Measurements from ENCODE around the gene RGS2. TPM values are rescaled to one million over a fixed set of nuclear protein-coding genes. Genes with fewer than 3 reads are reported as not detected.

RGS2 gene
- total RNA-seq, 2 experiments from 2014 or later = 6.2 to 6.5 TPM

DNA sequence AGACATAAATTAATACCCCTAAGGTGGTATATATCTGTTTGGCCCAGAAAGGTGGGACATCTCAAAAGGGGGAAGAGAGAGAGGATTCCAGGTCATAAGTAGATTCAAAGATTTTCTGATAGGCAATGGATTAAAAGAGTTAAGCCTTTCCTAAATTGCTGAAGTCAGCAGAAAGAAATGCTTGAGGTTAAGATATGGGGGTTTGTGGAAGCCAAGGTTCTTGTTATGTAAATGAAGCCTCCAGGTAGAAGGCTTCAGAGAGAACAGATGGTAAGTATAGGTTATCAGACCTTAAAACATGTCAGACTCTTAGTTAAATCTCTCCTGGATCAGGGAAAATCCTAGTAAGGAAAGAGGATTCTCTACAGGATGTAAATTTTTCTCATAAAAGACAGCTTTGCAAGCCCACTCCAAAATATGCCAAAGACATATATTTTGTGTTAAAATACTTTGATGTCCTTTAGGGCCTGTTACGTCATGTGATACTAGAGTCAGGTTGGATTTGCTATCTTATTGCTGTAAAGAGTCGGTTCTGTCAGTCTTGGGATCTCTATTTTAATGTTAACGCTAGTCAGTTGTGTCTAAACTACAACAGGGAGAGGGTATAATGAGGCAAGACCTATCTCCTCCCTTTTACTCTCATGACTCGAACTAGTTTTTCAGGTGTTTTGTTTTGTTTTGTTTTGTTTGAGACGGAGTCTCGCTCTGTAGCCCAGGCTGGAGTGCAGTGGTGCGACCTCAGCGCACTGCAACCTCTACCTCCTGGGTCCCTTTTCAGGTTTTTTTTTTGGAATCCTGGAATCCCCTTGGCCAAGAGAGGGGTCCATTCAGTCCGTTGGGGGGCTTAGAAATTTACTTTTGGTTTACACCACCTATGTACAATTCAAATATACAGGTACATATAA is 30.6 kb downstream of the RGS2 start:
- DNase-seq (no peak), ATAC-seq (no peak)
- no peaks in the 10 kb centered on the region for H3K4me1 Mint-ChIP-seq (ENCODE audit: low read depth)
- H3K36me3 Mint-ChIP-seq (ENCODE audit: low read depth) = no peaks in the 10 kb centered on the region
- CTCF ChIA-PET = interaction anchor here (1.0 kb wide), 1 partner anchor 34 kb away, joined by 3 read pairs; no protein-coding TSS in a partner anchor
- H3K9me3 Mint-ChIP-seq (ENCODE audit: insufficient read depth) = no peaks in the 10 kb centered on the region
- H3K27me3 Mint-ChIP-seq (ENCODE audit: low read depth) = peaks cover 10% of the 10 kb centered on the region
- no peak overlapping the region for H3K27ac Mint-ChIP-seq
- POLR2A ChIA-PET = interaction anchor here (0.6 kb wide), 1 partner anchor 1037 kb away, joined by 3 read pairs; no protein-coding TSS in a partner anchor
- no peak overlapping the region for H3K4me3 Mint-ChIP-seq

DNA sequence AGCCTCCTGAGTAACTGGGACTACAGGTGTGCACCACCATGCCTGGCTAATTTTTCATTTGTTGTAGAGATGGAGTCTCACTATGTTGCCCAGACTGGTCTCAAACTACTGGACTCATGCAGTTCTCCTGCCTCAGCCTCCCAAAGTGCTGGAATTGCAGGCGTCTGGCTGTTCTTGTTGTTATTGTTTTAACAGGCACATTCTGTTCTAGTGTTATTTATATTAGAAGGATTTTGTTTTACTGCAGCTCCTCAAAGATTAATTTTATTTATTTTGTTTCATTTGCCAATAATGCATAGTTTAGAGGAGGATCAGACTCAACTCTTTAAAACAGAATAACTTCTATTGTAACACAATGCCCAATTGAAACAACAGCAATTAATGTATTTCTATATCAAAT is 35.5 kb downstream of the RGS2 start:
- DNase-seq (no peak), ATAC-seq (no peak)
- Mint-ChIP-seq H3K27ac (no peak overlapping the region), H3K4me3 (no peak overlapping the region), H3K4me1 (ENCODE audit: low read depth) (no peaks in the 10 kb centered on the region), H3K9me3 (ENCODE audit: insufficient read depth) (no peaks in the 10 kb centered on the region), H3K27me3 (ENCODE audit: low read depth) (peaks cover 10% of the 10 kb centered on the region), H3K36me3 (ENCODE audit: low read depth) (no peaks in the 10 kb centered on the region)
- POLR2A ChIA-PET = no interaction called here
- CTCF ChIA-PET = no interaction called here

- H3K27me3 Mint-ChIP-seq (ENCODE audit: low read depth) = peaks cover 16% of the 10 kb centered on the region
- ATAC-seq (no peak), DNase-seq (no peak)
- no peak overlapping the region for H3K27ac Mint-ChIP-seq
- CTCF ChIA-PET = no interaction called here
- POLR2A ChIA-PET = no interaction called here
- no peak overlapping the region for H3K4me3 Mint-ChIP-seq
- H3K36me3 Mint-ChIP-seq (ENCODE audit: low read depth) = no peaks in the 10 kb centered on the region
- H3K4me1 Mint-ChIP-seq (ENCODE audit: low read depth) = no peaks in the 10 kb centered on the region
- no peaks in the 10 kb centered on the region for H3K9me3 Mint-ChIP-seq (ENCODE audit: insufficient read depth)
Measured at GRCh38 chr1:192846950-192847349, 38.1 kb downstream of the RGS2 start.

GRCh38 chr1:192849011-192849410 is 40.2 kb downstream of the RGS2 start:
- H3K4me3 Mint-ChIP-seq = no peak overlapping the region
- H3K27ac Mint-ChIP-seq = no peak overlapping the region
- H3K9me3 Mint-ChIP-seq (ENCODE audit: insufficient read depth) = no peaks in the 10 kb centered on the region
- CTCF ChIA-PET = no interaction called here
- H3K4me1 Mint-ChIP-seq (ENCODE audit: low read depth) = no peaks in the 10 kb centered on the region
- peaks cover 12% of the 10 kb centered on the region for H3K27me3 Mint-ChIP-seq (ENCODE audit: low read depth)
- ATAC-seq (no peak), DNase-seq (no peak)
- POLR2A ChIA-PET = no interaction called here
- no peaks in the 10 kb centered on the region for H3K36me3 Mint-ChIP-seq (ENCODE audit: low read depth)

DNA sequence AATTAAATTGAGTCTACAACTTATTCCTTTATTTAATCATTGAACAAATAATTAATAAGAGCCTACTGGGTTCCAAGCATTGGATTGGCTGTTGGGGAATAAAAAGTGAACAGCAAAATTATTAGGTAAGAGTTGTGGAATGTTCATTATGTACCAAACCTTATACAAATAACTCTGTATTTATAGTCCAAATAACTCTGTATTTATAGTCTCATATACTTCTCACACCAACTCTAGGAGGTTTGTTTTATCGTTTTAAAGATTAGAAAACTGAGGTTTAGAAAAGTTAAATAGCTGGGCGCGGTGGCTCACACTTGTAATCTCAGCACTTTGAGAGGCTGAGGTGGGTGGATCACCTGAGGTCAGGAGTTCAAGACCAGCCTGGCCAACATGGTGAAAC is 40.6 kb downstream of the RGS2 start:
- ChIA-PET CTCF (no interaction called here), POLR2A (no interaction called here)
- Mint-ChIP-seq H3K4me1 (ENCODE audit: low read depth) (no peaks in the 10 kb centered on the region), H3K36me3 (ENCODE audit: low read depth) (no peaks in the 10 kb centered on the region), H3K27ac (no peak overlapping the region), H3K4me3 (no peak overlapping the region), H3K9me3 (ENCODE audit: insufficient read depth) (no peaks in the 10 kb centered on the region), H3K27me3 (ENCODE audit: low read depth) (peaks cover 12% of the 10 kb centered on the region)
- DNase-seq (no peak), ATAC-seq (no peak)

DNA sequence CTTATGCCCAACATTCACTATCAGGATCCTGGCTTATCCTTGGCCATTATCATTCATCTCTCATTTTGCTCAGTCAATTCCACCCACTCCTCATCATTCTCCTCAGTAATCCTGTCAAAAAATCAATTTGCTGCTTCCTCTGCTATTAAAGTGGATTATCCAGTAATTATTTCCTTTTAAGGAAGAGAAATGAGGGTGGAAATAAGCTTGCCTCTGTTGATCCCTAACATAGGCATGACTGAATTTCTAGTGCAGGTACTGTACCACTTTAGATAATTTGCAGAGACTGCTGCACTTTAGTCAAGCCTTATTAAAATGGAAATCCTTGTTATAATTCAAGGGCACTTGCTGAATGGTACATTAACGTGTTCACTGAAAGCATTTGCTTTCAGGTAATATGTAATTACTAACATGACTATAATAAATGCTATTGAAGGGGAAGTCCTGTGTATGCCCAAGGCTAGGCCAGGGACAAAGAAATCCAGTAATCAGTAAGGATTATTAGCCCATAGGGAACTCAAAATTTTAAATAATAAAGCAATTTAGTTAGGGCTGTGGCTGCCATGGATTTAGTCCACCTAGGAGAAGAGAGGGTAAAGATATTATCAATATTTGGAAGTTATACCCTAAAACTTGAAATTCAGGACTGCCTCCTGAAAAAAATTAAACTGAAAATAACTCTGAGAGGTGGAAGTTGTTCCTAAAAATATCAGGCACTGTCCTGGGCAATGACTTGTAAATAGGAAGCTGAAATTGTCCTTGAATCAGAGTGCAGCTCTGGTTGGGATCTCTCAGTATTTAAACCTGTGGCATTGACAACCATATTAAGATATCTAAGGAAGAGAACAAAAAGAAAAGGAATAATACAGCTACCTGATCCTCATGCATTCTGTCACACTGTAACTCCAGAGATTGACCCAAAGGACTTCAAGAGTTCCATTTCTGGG is 43.4 kb downstream of the RGS2 start:
- POLR2A ChIA-PET = no interaction called here
- no peak overlapping the region for H3K4me3 Mint-ChIP-seq
- H3K27ac Mint-ChIP-seq = no peak overlapping the region
- no peak for DNase-seq
- no peaks in the 10 kb centered on the region for H3K9me3 Mint-ChIP-seq (ENCODE audit: insufficient read depth)
- no peak for ATAC-seq
- H3K4me1 Mint-ChIP-seq (ENCODE audit: low read depth) = no peaks in the 10 kb centered on the region
- peaks cover 12% of the 10 kb centered on the region for H3K27me3 Mint-ChIP-seq (ENCODE audit: low read depth)
- H3K36me3 Mint-ChIP-seq (ENCODE audit: low read depth) = no peaks in the 10 kb centered on the region
- CTCF ChIA-PET = no interaction called here

DNA sequence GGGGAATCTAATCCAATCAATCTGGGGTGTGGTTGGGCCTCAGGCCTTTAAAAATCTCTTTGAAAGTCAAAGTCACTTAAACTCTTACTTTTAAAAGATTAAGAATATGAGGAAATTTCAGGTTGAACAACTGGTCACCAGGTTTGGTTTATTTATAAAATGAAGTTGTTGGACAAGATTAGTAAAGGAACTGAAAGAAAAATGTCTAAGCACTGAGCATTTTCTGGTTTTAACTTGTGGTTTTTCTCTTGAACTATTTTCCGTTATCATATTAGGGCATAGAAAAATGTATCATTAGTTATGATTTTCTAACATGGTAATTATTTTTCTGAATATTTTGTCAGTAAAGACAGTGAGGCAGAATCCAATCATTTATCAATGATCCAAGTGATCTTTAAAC is 49.6 kb downstream of the RGS2 start:
- POLR2A ChIA-PET = no interaction called here
- CTCF ChIA-PET = no interaction called here
- no peaks in the 10 kb centered on the region for H3K36me3 Mint-ChIP-seq (ENCODE audit: low read depth)

DNA sequence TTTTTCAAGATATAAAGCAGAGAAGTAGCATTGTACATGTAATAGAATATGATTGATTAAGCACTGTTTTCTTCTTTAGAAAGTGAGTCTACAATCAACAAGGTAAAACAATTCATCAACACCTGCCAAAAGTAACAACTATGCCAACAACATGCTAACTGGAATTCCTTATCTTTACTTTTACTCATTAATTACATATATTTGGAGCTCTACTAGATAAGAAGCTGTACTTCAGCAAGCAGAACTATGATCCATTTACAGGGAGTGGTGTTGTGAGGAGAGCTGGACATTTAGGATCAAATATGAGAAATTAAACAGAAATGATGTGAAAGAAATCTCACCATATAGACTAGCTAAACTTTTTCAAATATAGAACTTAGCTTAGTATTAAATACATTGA is 51.0 kb downstream of the RGS2 start:
- H3K36me3 Mint-ChIP-seq (ENCODE audit: low read depth) = no peaks in the 10 kb centered on the region
- no peaks in the 10 kb centered on the region for H3K9me3 Mint-ChIP-seq (ENCODE audit: insufficient read depth)
- DNase-seq (no peak), ATAC-seq (no peak)
- H3K4me1 Mint-ChIP-seq (ENCODE audit: low read depth) = no peaks in the 10 kb centered on the region
- no peak overlapping the region for H3K27ac Mint-ChIP-seq
- ChIA-PET CTCF (interaction anchor here (1.2 kb wide), 1 partner anchor 53 kb away, joined by 3 read pairs; no protein-coding TSS in a partner anchor), POLR2A (no interaction called here)
- no peak overlapping the region for H3K4me3 Mint-ChIP-seq
- no peaks in the 10 kb centered on the region for H3K27me3 Mint-ChIP-seq (ENCODE audit: low read depth)

More for the DNA sequence above, 49.6 kb downstream of the RGS2 start:
- Mint-ChIP-seq H3K27ac (no peak overlapping the region), H3K27me3 (ENCODE audit: low read depth) (no peaks in the 10 kb centered on the region), H3K4me1 (ENCODE audit: low read depth) (no peaks in the 10 kb centered on the region), H3K4me3 (no peak overlapping the region), H3K9me3 (ENCODE audit: insufficient read depth) (no peaks in the 10 kb centered on the region)
- no peak for ATAC-seq
- DNase-seq = no peak

- H3K27me3 Mint-ChIP-seq (ENCODE audit: low read depth) = no peaks in the 10 kb centered on the region
- DNase-seq (no peak), ATAC-seq (no peak)
- no peaks in the 10 kb centered on the region for H3K9me3 Mint-ChIP-seq (ENCODE audit: insufficient read depth)
- no peaks in the 10 kb centered on the region for H3K36me3 Mint-ChIP-seq (ENCODE audit: low read depth)
- H3K27ac Mint-ChIP-seq = no peak overlapping the region
- CTCF ChIA-PET = no interaction called here
- POLR2A ChIA-PET = no interaction called here
- H3K4me3 Mint-ChIP-seq = no peak overlapping the region
- no peaks in the 10 kb centered on the region for H3K4me1 Mint-ChIP-seq (ENCODE audit: low read depth)
Measured at GRCh38 chr1:192860478-192861185, 51.8 kb downstream of the RGS2 start.

- ATAC-seq = no peak
- H3K4me3 Mint-ChIP-seq = no peak overlapping the region
Measured at GRCh38 chr1:192861860-192862259, 53.0 kb downstream of the RGS2 start.

More at GRCh38 chr1:192861860-192862259, 53.0 kb downstream of the RGS2 start:
- Mint-ChIP-seq H3K4me1 (ENCODE audit: low read depth) (no peaks in the 10 kb centered on the region), H3K27me3 (ENCODE audit: low read depth) (no peaks in the 10 kb centered on the region), H3K9me3 (ENCODE audit: insufficient read depth) (no peaks in the 10 kb centered on the region), H3K27ac (no peak overlapping the region), H3K36me3 (ENCODE audit: low read depth) (no peaks in the 10 kb centered on the region)
- CTCF ChIA-PET = interaction anchor here (1.0 kb wide), 1 partner anchor 38 kb away, joined by 3 read pairs; no protein-coding TSS in a partner anchor
- DNase-seq = no peak
- POLR2A ChIA-PET = no interaction called here
